H1 (cell line): ENCODE data around the gene NBL1. TPM values are rescaled to one million over a fixed set of nuclear protein-coding genes. Genes with fewer than 3 reads are reported as not detected.
"Not testable (repeated sequence)": the region's sequence is repeated elsewhere in the genome, so short reads cannot be mapped to it uniquely, and the experiment has no call there.

Experiments used
- CTCF ChIA-PET: fragments of 300-600 bp; sonication (Branson Sonifier 250); formaldehyde crosslinking; loops from one replicate; lab custom pipeline; 2021; ENCODE audit not compliant: partially characterized antibody; lab: Charles Lee
- POLR2A ChIA-PET: fragments of 300-600 bp; sonication (Branson Sonifier 250); formaldehyde crosslinking; loops from one replicate; lab custom pipeline; 2021; ENCODE audit warnings: inconsistent platforms; ENCODE audit not compliant: partially characterized antibody; lab: Charles Lee
- DNase-seq, 2 experiments: peaks; one replicate each; pipeline versions ENCODE4 v3.0.0 to v3.0.0-alpha.2; 2010 to 2022; ENCODE audit warnings: low spot score in 2 of 2, low read depth in 1 of 2, mixed read lengths in 1 of 2
- FAIRE-seq: peaks from 2 replicates; lab custom pipeline; 2011; peaks lifted over from hg19 to GRCh38; lab: Jason Lieb, UNC
- H2AFZ ChIP-seq: 2 replicates; pipeline ENCODE4 v1.8.1; 2012; ENCODE audit warnings: low read length, inconsistent platforms
- H2AK5ac ChIP-seq: 2 replicates; pipeline ENCODE4 v1.6.1; 2013; ENCODE audit warnings: low read depth, low read length
- H2BK120ac ChIP-seq: replicated peaks from 2 replicates; pipeline ENCODE3; 2013; ENCODE audit warnings: low read depth, low read length, inconsistent platforms
- H2BK12ac ChIP-seq: 2 replicates; pipeline ENCODE4 v1.6.1; 2013; ENCODE audit warnings: low read depth, low read length
- H2BK15ac ChIP-seq: 2 replicates; pipeline ENCODE4 v1.6.1; 2013; ENCODE audit warnings: low read length
- H2BK20ac ChIP-seq: 2 replicates; pipeline ENCODE4 v1.6.1; 2013; ENCODE audit warnings: low read length
- H2BK5ac ChIP-seq: 2 replicates; pipeline ENCODE4 v1.6.1; 2013; ENCODE audit warnings: low read depth, low read length
- H3K14ac ChIP-seq: 2 replicates; pipeline ENCODE4 v1.6.1; 2013; ENCODE audit warnings: inconsistent platforms; ENCODE audit not compliant: insufficient read length
- H3K18ac ChIP-seq: 2 replicates; pipeline ENCODE4 v1.6.1; 2013; ENCODE audit warnings: low read length; ENCODE audit errors: extremely low read depth
- H3K23ac ChIP-seq: 2 replicates; pipeline ENCODE4 v1.6.1; 2013; ENCODE audit warnings: inconsistent platforms; ENCODE audit not compliant: insufficient read length
- H3K23me2 ChIP-seq: 2 replicates; pipeline ENCODE4 v1.6.1; 2013; ENCODE audit warnings: low read depth, low read length
- H3K27ac ChIP-seq: 2 replicates; pipeline ENCODE4 v1.6.1; 2011; ENCODE audit warnings: low read depth, low read length, inconsistent platforms
- H3K27me3 ChIP-seq, 4 experiments: replicated peaks in 1 of 4; 1 replicate in 1 of 4; 2 replicates in 3 of 4; pipeline versions ENCODE4 v1.6.1 to v1.8.1; 2011 to 2013; ENCODE audit warnings: low read length in 3 of 4, mild to moderate bottlenecking in 3 of 4, inconsistent platforms in 2 of 4, mixed read lengths in 2 of 4, moderate library complexity in 1 of 4; ENCODE audit not compliant: control insufficient read depth in 3 of 4, insufficient read depth in 3 of 4; ENCODE audit errors: extremely low read depth in 1 of 4
- H3K36me3 ChIP-seq, 4 experiments: 2 replicates each; pipeline versions ENCODE4 v1.6.1 to v1.8.1; 2011 to 2013; ENCODE audit warnings: mild to moderate bottlenecking in 4 of 4, low read length in 3 of 4, moderate library complexity in 2 of 4, control low read depth in 1 of 4, inconsistent platforms in 1 of 4; ENCODE audit not compliant: insufficient read depth in 4 of 4, control insufficient read depth in 2 of 4
- H3K4ac ChIP-seq: replicated peaks from 2 replicates; pipeline ENCODE3; 2013; ENCODE audit warnings: low read length, low read depth, mixed read lengths, inconsistent platforms; ENCODE audit not compliant: insufficient read length
- H3K4me1 ChIP-seq, 4 experiments: replicated peaks in 1 of 4; 1 replicate in 1 of 4; 2 replicates in 3 of 4; pipeline versions ENCODE4 v1.6.1 to v1.8.1; 2011 to 2013; ENCODE audit warnings: low read length in 3 of 4, inconsistent platforms in 2 of 4, mixed read lengths in 1 of 4; ENCODE audit not compliant: insufficient read depth in 4 of 4, control insufficient read depth in 3 of 4
- H3K4me2 ChIP-seq, 2 experiments: 2 replicates each; pipeline versions ENCODE4 v1.6.1 to v1.8.1; 2011 to 2013; ENCODE audit warnings: low read depth in 2 of 2, low read length in 2 of 2, control low read depth in 1 of 2, inconsistent platforms in 1 of 2, mild to moderate bottlenecking in 1 of 2; ENCODE audit not compliant: insufficient read depth in 1 of 2
- H3K4me3 ChIP-seq, 4 experiments: fragments of 200-600, 300-600 bp in 1 of 4; sonication (generic), shearing (Covaris generic), sonication (Bioruptor Twin) in 1 of 4; 2 replicates each; pipeline versions ENCODE4 v1.5.1 to v1.8.1; 2011 to 2016; ENCODE audit warnings: low read length in 4 of 4, low read depth in 3 of 4, control low read depth in 2 of 4, inconsistent platforms in 2 of 4, mild to moderate bottlenecking in 2 of 4, mixed read lengths in 1 of 4, moderate library complexity in 1 of 4; ENCODE audit not compliant: insufficient read depth in 2 of 4; ENCODE audit errors: extremely low read depth in 1 of 4
- H3K56ac ChIP-seq: replicated peaks from 2 replicates; pipeline ENCODE3; 2013; ENCODE audit warnings: low read depth, mild to moderate bottlenecking, mixed read lengths, low read length, inconsistent platforms; ENCODE audit not compliant: insufficient read length
- H3K79me1 ChIP-seq: 2 replicates; pipeline ENCODE4 v1.6.1; 2013; ENCODE audit warnings: low read depth, low read length, control low read depth
- H3K79me2 ChIP-seq, 2 experiments: 2 replicates each; pipeline versions ENCODE4 v1.6.1 to v1.8.1; 2012 to 2013; ENCODE audit warnings: low read length in 2 of 2, mild to moderate bottlenecking in 2 of 2, inconsistent platforms in 1 of 2; ENCODE audit not compliant: insufficient read depth in 2 of 2, control insufficient read depth in 1 of 2
- H3K9ac ChIP-seq, 4 experiments: replicated peaks in 1 of 4; 1 replicate in 1 of 4; 2 replicates in 3 of 4; pipeline versions ENCODE4 v1.6.1 to v1.8.1; 2011 to 2013; ENCODE audit warnings: low read depth in 3 of 4, low read length in 3 of 4, control low read depth in 2 of 4, mild to moderate bottlenecking in 2 of 4, moderate library complexity in 2 of 4, inconsistent platforms in 1 of 4; ENCODE audit errors: extremely low read depth in 1 of 4
- H3K9me3 ChIP-seq, 2 experiments: 2 replicates each; pipeline versions ENCODE4 v1.6.1 to v1.8.1; 2012 to 2013; ENCODE audit warnings: mild to moderate bottlenecking in 2 of 2, moderate library complexity in 2 of 2, control low read depth in 1 of 2, inconsistent platforms in 1 of 2, low read depth in 1 of 2, low read length in 1 of 2, mixed read lengths in 1 of 2; ENCODE audit not compliant: insufficient read depth in 2 of 2
- H4K20me1 ChIP-seq, 2 experiments: replicated peaks in 1 of 2; 2 replicates each; pipeline versions ENCODE3 to v1.8.1; 2011 to 2013; ENCODE audit warnings: inconsistent platforms in 2 of 2, low read length in 2 of 2, mild to moderate bottlenecking in 1 of 2; ENCODE audit not compliant: insufficient read depth in 2 of 2, control insufficient read depth in 1 of 2
- H4K5ac ChIP-seq: 2 replicates; pipeline ENCODE4 v1.6.1; 2013; ENCODE audit warnings: low read length, low read depth, mixed read lengths, inconsistent platforms; ENCODE audit not compliant: insufficient read length
- H4K8ac ChIP-seq: 2 replicates; pipeline ENCODE4 v1.8.0; 2013; ENCODE audit warnings: mild to moderate bottlenecking, moderate library complexity, low read length, inconsistent platforms; ENCODE audit not compliant: insufficient read depth; ENCODE audit errors: extremely low read depth
- H4K91ac ChIP-seq: replicated peaks from 2 replicates; pipeline ENCODE3; 2013; ENCODE audit warnings: low read length, mixed read lengths, inconsistent platforms; ENCODE audit not compliant: insufficient read length
- WGBS, 2 experiments: shearing (Covaris generic) in 1 of 2; methylation state at CpG; one replicate each; pipeline versions ENCODE4 v1.1.6 to v1.1.7; 2013 to 2015; ENCODE audit warnings: low lambda C conversion rate in 2 of 2, mixed read lengths in 2 of 2, inconsistent platforms in 1 of 2, low coverage in 1 of 2, missing lambda C conversion rate in 1 of 2; ENCODE audit not compliant: insufficient replicate concordance in 2 of 2, insufficient coverage in 1 of 2, insufficient read length in 1 of 2; ENCODE audit errors: extremely low coverage in 1 of 2, missing lambda C conversion rate in 1 of 2; 5-methylcytosine and 5-hydroxymethylcytosine counted together
- polyA plus RNA-seq, 7 experiments: library from polyadenylated mRNA; depleted of rRNA in 3 of 7; stranded (reverse) in 5 of 7; unstranded in 2 of 7; fragments of >200 nt in 5 of 7; fragments of 200-250 nt in 2 of 7; gene quantifications; 1 replicate in 5 of 7; 2 replicates in 1 of 7; 4 replicates in 1 of 7; pipeline versions ENCODE4 v1.2.1 to v1.2.3, GENCODE V29; 2011 to 2013; ENCODE audit warnings: missing spikeins in 2 of 7, mixed read lengths in 2 of 7
- total RNA-seq: library from RNA; stranded (reverse); fragmentation: NEBNext Ultra II Directional; extraction: Animal tissue kit (Norgen Biotek cat#: 25700); gene quantifications from 2 replicates; pipeline ENCODE4 v1.2.1, GENCODE V29; 2021
- TF ChIP-seq, protein P1 (sequence below), 3 experiments: IDR thresholded peaks; 1 replicate in 2 of 3; 2 replicates in 1 of 3; pipeline versions ENCODE4 v1.5.1 to v1.6.1; 2011; ENCODE audit warnings: low read length in 3 of 3, mild to moderate bottlenecking in 3 of 3, inconsistent platforms in 2 of 3, low read depth in 1 of 3, moderate library complexity in 1 of 3; ENCODE audit not compliant: insufficient read depth in 1 of 3; ENCODE audit errors: control extremely low read depth in 1 of 3

Gene NBL1
- total and polyA plus RNA-seq, 2 of the 8 experiments (the other 6 are each of a cell fraction or from before 2014, with no cell fraction given) = 8.7 to 9.7 TPM

DNA sequence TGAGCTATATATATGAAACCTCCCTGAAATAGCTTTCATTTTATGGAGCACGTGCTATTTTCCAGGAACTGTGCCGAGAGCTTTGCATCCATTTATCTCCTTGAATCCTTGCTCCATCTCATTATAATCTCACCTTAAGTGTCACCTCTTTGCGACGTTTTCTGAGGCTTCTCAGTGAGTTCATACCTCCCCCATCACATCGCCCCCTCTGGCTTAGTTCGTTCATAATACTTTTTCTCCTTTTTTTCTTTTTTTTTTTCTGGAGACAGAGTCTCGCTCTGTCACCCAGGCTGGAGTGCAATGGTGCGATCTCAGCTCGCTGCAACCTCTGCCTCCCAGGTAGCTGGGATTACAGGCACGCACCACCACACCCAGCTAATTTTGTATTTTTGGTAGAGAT is 4.9 kb upstream of the NBL1 start:
- FAIRE-seq, H3K23ac ChIP-seq, H3K79me1 ChIP-seq, H2AFZ ChIP-seq, H4K8ac ChIP-seq, H2BK12ac ChIP-seq, H3K4ac ChIP-seq, H3K14ac ChIP-seq, H4K91ac ChIP-seq, H3K56ac ChIP-seq, H3K27ac ChIP-seq, H2AK5ac ChIP-seq, H3K36me3 ChIP-seq, H4K20me1 ChIP-seq, H2BK5ac ChIP-seq, H3K23me2 ChIP-seq, H2BK120ac ChIP-seq, H2BK15ac ChIP-seq, H3K79me2 ChIP-seq, H3K4me3 ChIP-seq, H3K18ac ChIP-seq, H2BK20ac ChIP-seq, H3K9me3 ChIP-seq, H3K4me2 ChIP-seq, H4K5ac ChIP-seq, H3K9ac ChIP-seq: not testable (repeated sequence)
- peaks cover 5 to 10% (median 6%) of the 10 kb centered on the region in 4 experiments for H3K4me1 ChIP-seq
- POLR2A ChIA-PET = interaction anchor here (0.6 kb wide), 1 partner anchor 14 kb away, joined by 3 read pairs; no protein-coding TSS in a partner anchor
- CTCF ChIA-PET = interaction anchor here (0.9 to 7.2 kb wide), 13 partner anchors 9 to 228 kb away, joined by 3 to 63 read pairs (median 5); no protein-coding TSS in a partner anchor
- 65% methylated on average over 10 of the region's 10 CpGs; no CpG with 5 or more reads in 1 of the 2 experiments for WGBS, 2 experiments
- H3K27me3 ChIP-seq = peaks cover 17 to 29% (median 20%) of the 10 kb centered on the region in 4 experiments
- TF ChIP-seq, protein P1, sequence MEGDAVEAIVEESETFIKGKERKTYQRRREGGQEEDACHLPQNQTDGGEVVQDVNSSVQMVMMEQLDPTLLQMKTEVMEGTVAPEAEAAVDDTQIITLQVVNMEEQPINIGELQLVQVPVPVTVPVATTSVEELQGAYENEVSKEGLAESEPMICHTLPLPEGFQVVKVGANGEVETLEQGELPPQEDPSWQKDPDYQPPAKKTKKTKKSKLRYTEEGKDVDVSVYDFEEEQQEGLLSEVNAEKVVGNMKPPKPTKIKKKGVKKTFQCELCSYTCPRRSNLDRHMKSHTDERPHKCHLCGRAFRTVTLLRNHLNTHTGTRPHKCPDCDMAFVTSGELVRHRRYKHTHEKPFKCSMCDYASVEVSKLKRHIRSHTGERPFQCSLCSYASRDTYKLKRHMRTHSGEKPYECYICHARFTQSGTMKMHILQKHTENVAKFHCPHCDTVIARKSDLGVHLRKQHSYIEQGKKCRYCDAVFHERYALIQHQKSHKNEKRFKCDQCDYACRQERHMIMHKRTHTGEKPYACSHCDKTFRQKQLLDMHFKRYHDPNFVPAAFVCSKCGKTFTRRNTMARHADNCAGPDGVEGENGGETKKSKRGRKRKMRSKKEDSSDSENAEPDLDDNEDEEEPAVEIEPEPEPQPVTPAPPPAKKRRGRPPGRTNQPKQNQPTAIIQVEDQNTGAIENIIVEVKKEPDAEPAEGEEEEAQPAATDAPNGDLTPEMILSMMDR (IDR thresholded peaks at IDR 0.05; ENCODE audit: control extremely low read depth in 1 of 3, insufficient read depth in 1 of 3, low read depth in 1 of 3, low read length in 3 of 3) = peak in 2 of 3 experiments; percentile 5 to 36; a peak in 2 of 4 replicates
- TF ChIP-seq, all 59 proteins: peak for 1; not testable (repeated sequence) for 58
- not testable (repeated sequence) for DNase-seq
